COLO829 (cell line): ENCODE data around the gene S100G.

Experiments
- DNase-seq: peaks from one replicate; pipeline ENCODE4 v3.0.0; 2012; ENCODE audit warnings: low spot score

Gene S100G

DNA sequence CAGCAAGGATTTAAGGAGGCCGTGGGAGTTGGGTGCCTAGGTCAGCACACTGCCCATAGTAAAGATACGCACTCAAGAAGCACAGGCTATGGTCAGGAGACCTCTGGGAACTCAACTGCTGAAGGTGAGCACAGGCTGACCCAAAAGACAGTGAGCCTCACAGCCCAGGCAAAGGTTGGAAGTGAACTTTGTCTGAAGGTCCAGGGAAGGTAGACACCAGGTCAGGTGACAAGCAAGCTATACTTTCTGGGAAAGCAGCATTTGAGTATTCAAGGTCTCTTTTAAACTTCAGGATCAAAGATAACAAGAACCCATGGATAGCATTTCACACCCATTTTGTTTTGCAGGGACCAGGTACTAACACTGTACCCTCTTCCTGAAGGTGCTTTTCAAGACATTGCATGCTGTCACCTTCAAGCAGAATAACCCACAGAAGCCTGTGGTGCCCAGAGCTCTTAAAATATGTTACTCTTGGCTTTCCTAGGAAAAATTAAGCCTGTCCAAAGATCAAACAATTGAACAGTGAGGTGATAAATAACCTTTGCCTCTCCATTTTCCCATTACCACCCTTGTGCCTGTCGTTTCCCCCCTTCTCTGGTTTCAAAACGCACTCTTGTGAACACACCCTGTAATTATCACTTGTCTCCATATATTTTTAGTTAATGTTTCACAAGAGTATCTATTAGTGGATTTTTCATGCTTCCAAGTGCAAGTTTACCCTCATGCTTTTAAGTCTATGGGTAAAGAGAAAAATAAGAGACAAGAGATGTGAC lies 3.4 kb upstream of the S100G start:
- no peak for DNase-seq

DNA sequence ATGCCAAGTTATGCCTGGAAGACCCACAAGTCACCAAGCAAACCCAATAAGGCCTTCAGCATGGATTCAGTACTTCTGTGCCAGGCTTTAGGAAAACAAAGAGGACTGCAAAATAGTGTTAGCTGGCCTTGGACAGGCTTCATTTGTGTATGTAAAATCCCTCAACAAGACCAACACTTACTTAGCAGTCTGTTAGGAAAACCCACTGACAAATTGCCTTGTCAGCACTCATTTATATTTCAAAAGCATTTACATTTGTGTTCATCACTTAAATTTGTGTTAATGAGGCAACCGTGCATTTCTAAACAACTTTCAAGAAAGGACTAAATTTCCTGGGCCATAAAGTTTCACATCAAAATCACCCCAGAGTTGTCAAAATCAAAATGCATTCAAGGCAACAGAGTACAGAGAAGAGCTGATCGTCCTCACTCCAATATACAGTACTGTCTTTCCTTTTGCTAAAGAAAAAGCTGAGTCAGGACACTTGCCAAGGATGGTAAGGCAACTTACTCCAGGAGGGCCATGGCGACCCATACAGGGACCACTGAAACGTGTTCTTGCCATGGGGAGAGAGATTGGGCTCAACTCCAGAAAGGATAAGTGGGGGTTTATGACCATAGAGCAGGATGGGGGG lies 1.6 kb downstream of the S100G start:
- DNase-seq = no peak

GRCh38 chrX:16653424-16653823 lies 3.5 kb downstream of the S100G start:
- no peak for DNase-seq

- DNase-seq = no peak
These were observed 4.1 kb downstream of the S100G start for GRCh38 chrX:16654093-16654492.

- DNase-seq = peak; percentile 25
These were observed 8.3 kb downstream of the S100G start for GRCh38 chrX:16658284-16658683.

- no peak for DNase-seq
These were observed 9.4 kb downstream of the S100G start for GRCh38 chrX:16659321-16659720.

- no peak for DNase-seq
These were observed 11.5 kb downstream of the S100G start for GRCh38 chrX:16661495-16661894.

DNA sequence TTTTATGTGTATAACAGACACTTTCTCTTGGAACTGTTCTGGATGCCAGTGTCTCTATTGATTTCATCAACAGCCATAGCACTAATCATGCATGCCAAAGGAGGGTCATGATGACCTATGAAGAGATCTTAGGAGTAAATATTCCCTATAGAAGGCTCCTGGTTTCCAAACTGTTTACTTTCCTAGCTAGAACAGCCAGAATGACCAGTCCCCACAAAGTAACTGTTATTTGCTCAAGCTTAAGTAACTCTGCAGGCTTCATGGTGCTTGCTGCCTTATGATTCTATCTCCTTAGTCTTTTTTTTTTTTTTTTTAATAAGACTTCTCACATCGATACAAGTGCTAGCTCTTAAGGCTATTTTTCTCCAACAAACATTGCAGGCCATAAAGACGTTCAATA lies 12.4 kb downstream of the S100G start:
- DNase-seq = no peak

DNA sequence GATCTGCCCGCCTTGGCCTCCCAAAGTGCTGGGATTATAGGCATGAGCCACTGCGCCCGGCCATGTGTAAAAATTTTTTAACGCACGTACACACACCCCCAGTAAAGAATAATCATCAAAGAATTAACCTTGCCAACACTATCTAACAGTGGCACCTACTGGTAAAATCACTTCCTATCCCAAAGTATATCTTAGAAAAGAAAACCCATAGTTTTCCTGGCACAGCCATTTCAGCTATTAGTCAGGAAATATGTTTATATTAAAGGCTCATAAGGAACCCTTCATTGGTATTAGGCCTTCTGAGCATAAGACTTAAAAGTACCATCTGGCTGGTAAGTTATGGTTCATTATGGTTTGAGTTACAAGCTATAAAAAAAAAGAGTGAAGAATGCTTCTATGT lies 14.1 kb downstream of the S100G start:
- DNase-seq = no peak

DNA sequence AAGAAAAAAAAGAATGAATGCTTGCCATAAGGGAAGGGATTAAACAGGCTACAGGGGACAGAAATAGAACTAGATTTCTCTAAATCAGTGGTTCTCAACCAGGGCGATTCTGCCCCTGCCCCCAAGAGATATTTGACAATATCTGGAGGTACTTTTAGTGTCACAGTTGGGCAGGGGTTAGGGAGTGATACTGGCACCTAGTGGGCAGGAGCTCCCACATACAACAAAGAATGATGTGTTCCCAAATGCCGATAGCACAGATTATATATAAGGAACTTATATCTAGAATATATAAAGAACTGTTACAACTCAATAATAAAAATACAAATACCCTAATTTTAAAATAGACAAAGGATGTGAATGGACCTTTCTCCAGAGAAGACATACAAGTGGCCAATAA lies 14.7 kb downstream of the S100G start:
- no peak for DNase-seq

DNA sequence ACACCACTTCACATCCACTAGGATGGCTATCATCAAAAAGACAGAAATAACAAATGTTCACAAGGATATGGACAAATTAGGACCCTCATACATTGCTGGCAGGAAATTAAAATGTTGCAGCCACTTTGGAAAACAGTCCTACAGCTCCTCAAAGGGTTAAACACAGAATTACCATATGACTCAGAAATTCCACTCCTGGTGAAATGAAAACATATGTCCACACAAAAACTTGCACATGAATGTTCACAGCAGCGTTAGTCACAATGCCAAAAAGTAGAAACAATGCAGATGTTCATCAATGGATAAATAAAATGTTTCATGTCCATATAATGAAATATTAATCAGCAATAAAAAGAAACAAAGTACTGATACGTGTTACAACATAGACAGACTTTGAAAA lies 15.1 kb downstream of the S100G start:
- no peak for DNase-seq

- peak; percentile 3 for DNase-seq
These were observed 16.6 kb downstream of the S100G start for GRCh38 chrX:16666541-16666940.

- peak; percentile 71 for DNase-seq
These were observed 21.0 kb downstream of the S100G start for GRCh38 chrX:16671005-16671404.

GRCh38 chrX:16678689-16679088 lies 28.7 kb downstream of the S100G start:
- DNase-seq = no peak

- DNase-seq = no peak
These were observed 33.2 kb downstream of the S100G start for GRCh38 chrX:16683007-16683664.

GRCh38 chrX:16687514-16687913 lies 37.6 kb downstream of the S100G start:
- no peak for DNase-seq

GRCh38 chrX:16695079-16695676 lies 45.2 kb downstream of the S100G start:
- DNase-seq = no peak

GRCh38 chrX:16696956-16697355 lies 47.0 kb downstream of the S100G start:
- DNase-seq = no peak

GRCh38 chrX:16699389-16699788 lies 49.4 kb downstream of the S100G start:
- DNase-seq = no peak

GRCh38 chrX:16700734-16701133 lies 50.8 kb downstream of the S100G start:
- DNase-seq = no peak

DNA sequence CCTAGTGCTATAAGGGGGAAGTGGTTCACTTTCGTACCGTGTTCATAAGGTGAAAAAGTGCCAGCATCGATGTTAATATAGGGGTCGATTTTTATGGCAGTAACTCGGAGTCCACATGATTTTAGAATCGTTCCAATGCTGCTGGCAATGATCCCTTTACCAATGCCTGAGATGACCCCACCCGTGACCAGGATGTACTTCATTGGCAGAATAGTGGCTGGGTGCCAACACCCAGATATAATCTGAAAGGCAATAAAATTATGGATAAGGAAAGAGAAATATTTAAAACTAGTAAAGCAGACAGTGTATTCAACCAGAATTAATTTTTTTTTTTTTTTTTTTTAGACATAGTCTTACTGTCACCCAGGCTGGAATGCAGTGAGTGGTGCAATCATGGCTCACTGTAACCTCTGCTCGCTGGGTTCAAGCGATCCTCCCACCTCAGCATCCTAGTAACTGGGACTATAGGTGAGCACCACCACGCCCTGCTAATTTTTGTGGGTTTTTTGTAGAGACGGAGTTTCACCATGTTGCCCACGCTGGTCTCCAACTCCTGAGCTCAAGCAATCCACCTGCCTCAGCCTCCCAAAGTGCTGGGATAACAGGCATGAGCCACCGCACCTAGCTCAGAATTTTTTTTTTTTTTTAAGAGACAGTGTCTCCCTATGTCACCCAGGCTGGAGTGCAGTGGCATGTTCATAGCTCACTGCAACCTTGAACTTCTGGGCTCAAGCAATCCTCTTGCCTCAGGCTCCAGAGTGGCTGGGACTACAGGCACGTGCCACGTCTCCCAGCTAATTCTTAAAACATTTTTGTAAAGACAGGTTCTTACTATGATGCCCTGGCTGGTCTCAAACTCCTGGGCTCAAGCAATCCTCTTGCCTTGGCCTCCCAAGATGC lies 53.0 kb downstream of the S100G start:
- DNase-seq = no peak
